HG03045 (cell line): Measurements from ENCODE around the gene HSPA12B.

Source experiments
- ATAC-seq: cut with Tn5 transposase; IDR thresholded peaks from one replicate; pipeline ENCODE4 v1.9.1; 2021; ENCODE audit warnings: mild to moderate bottlenecking, moderate library complexity; ENCODE audit not compliant: unreplicated experiment

HSPA12B gene

GRCh38 chr20:3800878-3801260 lies 68.4 kb downstream of the HSPA12B start:
- no peak for ATAC-seq

- ATAC-seq: no peak
Measured at GRCh38 chr20:3801299-3801698, 68.8 kb downstream of the HSPA12B start.

- no peak for ATAC-seq
Measured at GRCh38 chr20:3801846-3802245, 69.4 kb downstream of the HSPA12B start.
